Esophagus muscularis mucosa (tissue), 4 donors: ENCODE results near the gene CDH4. TPM values are rescaled to one million over a fixed set of nuclear protein-coding genes. Genes with fewer than 3 reads are reported as not detected.

Experiments used
- DNase-seq: peaks from one replicate; pipeline ENCODE4 v3.0.0-alpha.2; 2017; ENCODE audit errors: extremely low spot score
- H3K27ac ChIP-seq, 4 donors: fragments of 200-600 bp; sonication (generic); replicated peaks in 1 of 4; 1 replicate in 3 of 4; 2 replicates in 1 of 4; pipeline ENCODE4 v1.5.1; 2016 to 2019; ENCODE audit warnings: mild to moderate bottlenecking in 1 of 4
- H3K27me3 ChIP-seq, 4 donors: fragments of 200-600 bp; sonication (generic); one replicate each; pipeline versions ENCODE4 v1.5.1 to v1.6.0; 2016 to 2019
- H3K36me3 ChIP-seq, 4 donors: fragments of 200-600 bp; sonication (generic); one replicate each; pipeline ENCODE4 v1.5.1; 2016 to 2019
- H3K4me1 ChIP-seq, 4 donors: fragments of 200-600 bp; sonication (generic); one replicate each; pipeline ENCODE4 v1.5.1; 2016 to 2019
- H3K4me3 ChIP-seq, 4 donors: fragments of 200-600 bp; sonication (generic); 1 replicate in 2 of 4; 2 replicates in 2 of 4; pipeline ENCODE4 v1.5.1; 2016 to 2019; ENCODE audit warnings: mild to moderate bottlenecking in 4 of 4, moderate library complexity in 1 of 4
- H3K9me3 ChIP-seq, 4 donors: fragments of 200-600 bp; sonication (generic); 1 replicate in 3 of 4; 2 replicates in 1 of 4; pipeline ENCODE4 v1.5.1; 2016 to 2019
- EP300 ChIP-seq: sonication (generic); formaldehyde crosslinking; IDR thresholded peaks from one replicate; pipeline ENCODE4 v1.6.1; 2017; ENCODE audit warnings: antibody characterized with exemption
- POLR2A ChIP-seq: fragments of 450-650 bp; IDR thresholded peaks from one replicate; pipeline ENCODE4 v1.6.1; 2017; ENCODE audit warnings: antibody characterized with exemption, moderate library complexity, mild to moderate bottlenecking, low read depth
- POLR2AphosphoS5 ChIP-seq, 2 donors: sonication (generic); formaldehyde crosslinking; IDR thresholded peaks; one replicate each; pipeline ENCODE4 v1.6.1; 2017; ENCODE audit warnings: antibody characterized with exemption in 2 of 2
- WGBS: methylation state at CpG from one replicate; pipeline ENCODE4 v1.1.5; 2018; 5-methylcytosine and 5-hydroxymethylcytosine counted together
- intact Hi-C: fragments of 100-400 bp; cut with DNase I; formaldehyde crosslinking; loops from one replicate; pipeline ENCODE4 v1.15.1; 2023
- total RNA-seq, 4 donors: library from RNA; depleted of rRNA; stranded (reverse); fragments of >200 nt; gene quantifications; one replicate each; pipeline versions ENCODE4 v1.1.0 to v1.2.1, GENCODE V29; 2016
- TF ChIP-seq, protein P1 (sequence below), 3 experiments: fragments of 200-600 bp in 2 of 3; fragments of 450-650 bp in 1 of 3; sonication (generic) in 2 of 3; IDR thresholded peaks; one replicate each; pipeline ENCODE4 v1.5.1; 2017 to 2019; ENCODE audit warnings: antibody characterized with exemption in 3 of 3, mild to moderate bottlenecking in 2 of 3, moderate library complexity in 1 of 3

CDH4 gene
- total RNA-seq, 4 donors from 2014 or later, result 0.42 to 1.3 (median 0.48) TPM

DNA sequence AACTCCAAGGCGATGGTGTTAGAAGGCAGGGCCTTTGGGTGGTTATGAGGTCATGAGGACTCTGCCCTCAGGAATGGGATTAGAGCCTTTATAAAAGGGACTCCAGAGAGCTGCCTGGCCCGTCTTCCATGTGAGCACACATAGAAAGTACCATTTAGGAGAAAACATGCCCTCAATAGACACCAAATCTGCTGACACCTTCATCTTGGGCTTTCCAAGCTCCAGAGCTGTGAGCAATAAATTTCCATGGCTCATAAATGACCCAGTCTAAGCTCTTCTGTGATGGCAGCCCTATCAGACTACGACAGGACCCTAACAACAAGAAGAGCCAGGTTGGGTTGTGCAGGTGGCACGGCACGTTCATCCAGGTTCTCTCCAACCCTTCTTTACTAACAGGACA lies 189.5 kb downstream of the CDH4 start:
- Histone ChIP-seq H3K4me3 (no peak overlapping the region), H3K9me3 (no peaks in the 10 kb centered on the region), H3K36me3 (no peaks in the 10 kb centered on the region), H3K4me1 (peaks cover 0 to 12% (median 2%) of the 10 kb centered on the region in 4 donors), H3K27me3 (peaks cover 0 to 8% (median 0%) of the 10 kb centered on the region in 4 donors), H3K27ac (no peak overlapping the region)
- intact Hi-C loops, result no loop called here
- TF ChIP-seq POLR2A (no peak), EP300 (no peak), POLR2AphosphoS5 (IDR thresholded peaks at IDR 0.05) (no peak)
- TF ChIP-seq, protein P1, sequence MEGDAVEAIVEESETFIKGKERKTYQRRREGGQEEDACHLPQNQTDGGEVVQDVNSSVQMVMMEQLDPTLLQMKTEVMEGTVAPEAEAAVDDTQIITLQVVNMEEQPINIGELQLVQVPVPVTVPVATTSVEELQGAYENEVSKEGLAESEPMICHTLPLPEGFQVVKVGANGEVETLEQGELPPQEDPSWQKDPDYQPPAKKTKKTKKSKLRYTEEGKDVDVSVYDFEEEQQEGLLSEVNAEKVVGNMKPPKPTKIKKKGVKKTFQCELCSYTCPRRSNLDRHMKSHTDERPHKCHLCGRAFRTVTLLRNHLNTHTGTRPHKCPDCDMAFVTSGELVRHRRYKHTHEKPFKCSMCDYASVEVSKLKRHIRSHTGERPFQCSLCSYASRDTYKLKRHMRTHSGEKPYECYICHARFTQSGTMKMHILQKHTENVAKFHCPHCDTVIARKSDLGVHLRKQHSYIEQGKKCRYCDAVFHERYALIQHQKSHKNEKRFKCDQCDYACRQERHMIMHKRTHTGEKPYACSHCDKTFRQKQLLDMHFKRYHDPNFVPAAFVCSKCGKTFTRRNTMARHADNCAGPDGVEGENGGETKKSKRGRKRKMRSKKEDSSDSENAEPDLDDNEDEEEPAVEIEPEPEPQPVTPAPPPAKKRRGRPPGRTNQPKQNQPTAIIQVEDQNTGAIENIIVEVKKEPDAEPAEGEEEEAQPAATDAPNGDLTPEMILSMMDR (IDR thresholded peaks at IDR 0.05), result no peak
- WGBS, result 91% methylated on average over 5 of the region's 5 CpGs
- DNase-seq, result no peak

DNA sequence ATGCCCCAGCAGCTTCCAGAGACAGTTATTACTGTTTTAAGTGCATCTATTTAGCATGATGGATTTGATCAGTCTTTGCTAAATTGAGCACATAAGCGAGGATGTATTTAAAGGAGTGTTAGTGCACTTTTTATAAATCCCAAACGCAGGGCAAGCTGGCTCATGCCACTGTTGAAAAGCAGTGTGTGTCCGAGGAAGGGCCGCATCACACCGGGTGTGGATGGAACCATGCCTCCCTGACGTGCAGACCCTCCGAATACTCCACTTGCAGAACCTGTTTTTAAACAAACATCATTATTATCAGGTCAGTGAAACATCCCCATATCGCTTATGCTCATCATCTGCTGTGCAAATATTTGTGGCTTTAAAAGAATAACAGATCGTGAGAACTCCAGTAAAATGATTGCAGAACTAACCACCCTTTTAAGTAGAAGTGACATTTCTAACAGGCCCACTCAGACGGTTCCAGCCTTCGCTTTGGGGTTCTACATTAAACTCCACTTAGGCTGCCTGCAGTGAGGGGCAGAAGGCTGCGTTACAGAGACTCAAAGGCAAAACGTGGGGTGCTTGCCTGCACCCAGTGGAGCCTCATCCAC lies 190.1 kb downstream of the CDH4 start:
- Histone ChIP-seq H3K27ac (no peak overlapping the region), H3K4me3 (no peak overlapping the region), H3K9me3 (no peaks in the 10 kb centered on the region), H3K27me3 (peaks cover 0 to 7% (median 0%) of the 10 kb centered on the region in 4 donors), H3K36me3 (no peaks in the 10 kb centered on the region), H3K4me1 (peaks cover 0 to 6% (median 0%) of the 10 kb centered on the region in 4 donors)
- no peak for DNase-seq
- WGBS, result 55% methylated on average over 13 of the region's 13 CpGs
- TF ChIP-seq POLR2AphosphoS5 (IDR thresholded peaks at IDR 0.05), result no peak
- no peak for TF ChIP-seq EP300
- TF ChIP-seq, protein P1 (IDR thresholded peaks at IDR 0.05), result no peak
- intact Hi-C loops, result no loop called here

DNA sequence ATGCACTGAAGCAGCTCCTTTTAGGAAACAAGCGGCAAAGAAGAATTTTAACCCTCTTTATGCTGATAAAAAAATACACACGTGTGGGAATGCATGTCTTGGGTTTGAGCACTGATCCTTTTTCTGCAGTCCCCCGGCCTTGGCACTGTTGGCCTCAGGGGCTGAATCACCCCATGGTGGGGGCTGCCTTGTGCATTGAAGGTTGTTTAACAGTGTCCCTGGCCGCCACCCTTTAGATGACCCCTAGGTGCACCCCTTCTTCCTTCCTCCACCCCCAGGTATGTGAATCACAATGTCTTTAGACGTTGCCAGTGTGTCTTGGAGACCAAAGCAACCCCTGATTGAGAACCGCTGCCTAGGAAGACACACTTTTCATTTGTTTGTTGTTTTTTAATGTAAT lies 190.7 kb downstream of the CDH4 start:
- Histone ChIP-seq H3K27me3 (peaks cover 0 to 9% (median 0%) of the 10 kb centered on the region in 4 donors), H3K9me3 (no peaks in the 10 kb centered on the region), H3K4me1 (peaks cover 0 to under 1% (median 0%) of the 10 kb centered on the region in 4 donors), H3K27ac (no peak overlapping the region), H3K4me3 (no peak overlapping the region), H3K36me3 (no peaks in the 10 kb centered on the region)
- intact Hi-C loops, result no loop called here
- no peak for DNase-seq
- 34% methylated on average over 5 of the region's 6 CpGs for WGBS
- TF ChIP-seq POLR2A, result no peak
- TF ChIP-seq POLR2AphosphoS5 (IDR thresholded peaks at IDR 0.05), result no peak
- TF ChIP-seq, protein P1 (IDR thresholded peaks at IDR 0.05), result no peak
- no peak for TF ChIP-seq EP300

DNA sequence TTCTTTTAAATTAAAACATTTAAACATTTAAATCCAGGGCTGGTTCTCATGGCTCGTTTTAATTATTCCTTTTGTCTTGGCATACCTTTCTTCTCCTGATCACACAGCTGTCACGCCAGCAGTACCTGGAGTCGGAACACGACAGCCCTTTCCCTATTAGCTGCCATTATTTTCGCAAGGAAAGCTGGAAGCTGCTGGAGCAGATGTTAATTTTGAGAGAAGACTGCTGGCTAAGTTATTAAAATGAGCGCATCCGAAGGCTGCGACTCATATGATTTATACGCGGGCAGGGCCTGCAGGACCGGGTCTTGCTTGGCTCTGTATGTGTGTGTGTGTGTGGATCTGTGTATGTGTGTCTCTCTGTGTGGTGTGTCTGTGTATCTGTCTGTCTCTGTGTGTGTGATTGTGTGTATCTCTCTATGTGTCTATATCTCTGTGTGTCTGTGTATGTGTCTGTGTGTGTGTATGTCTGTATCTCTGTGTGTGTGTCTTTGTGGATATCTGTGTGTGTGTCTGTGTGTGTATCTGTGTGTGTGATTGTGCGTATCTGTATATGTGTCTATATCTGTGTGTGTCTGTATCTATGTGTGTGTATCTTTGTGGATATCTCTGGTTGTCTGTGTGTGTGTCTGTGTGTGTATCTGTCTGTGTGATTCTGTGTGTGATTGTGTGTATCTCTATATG lies 191.5 kb downstream of the CDH4 start:
- no peak for DNase-seq
- Histone ChIP-seq H3K27ac (no peak overlapping the region), H3K4me1 (no peaks in the 10 kb centered on the region), H3K36me3 (no peaks in the 10 kb centered on the region), H3K9me3 (no peaks in the 10 kb centered on the region), H3K27me3 (peaks cover 0 to 17% (median 0%) of the 10 kb centered on the region in 4 donors), H3K4me3 (no peak overlapping the region)
- TF ChIP-seq POLR2A, result no peak
- TF ChIP-seq, protein P1 (IDR thresholded peaks at IDR 0.05), result no peak
- no peak for TF ChIP-seq POLR2AphosphoS5 (IDR thresholded peaks at IDR 0.05)
- no peak for TF ChIP-seq EP300
- 49% methylated on average over 11 of the region's 12 CpGs for WGBS
- intact Hi-C loops, result no loop called here

DNA sequence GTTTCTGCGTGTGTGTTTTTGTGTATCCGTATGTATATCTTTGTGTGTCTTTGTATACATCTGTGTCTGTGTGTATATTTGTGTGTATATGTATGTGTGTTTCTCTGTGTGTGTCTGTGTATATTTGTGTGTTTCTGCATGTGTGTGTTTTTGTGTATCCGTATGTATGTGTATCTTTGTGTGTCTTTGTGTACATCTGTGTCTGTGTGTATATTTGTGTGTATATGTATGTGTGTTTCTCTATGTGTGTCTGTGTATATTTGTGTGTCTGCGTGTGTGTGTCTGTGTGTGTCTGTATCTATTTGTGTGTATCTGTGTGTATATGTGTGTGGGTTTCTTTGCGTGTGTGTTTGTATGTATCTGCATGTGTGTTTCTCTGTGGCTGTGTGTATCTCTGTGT lies 192.6 kb downstream of the CDH4 start:
- WGBS, result 68% methylated on average over 5 of the region's 5 CpGs
- peaks cover 0 to 17% (median 3%) of the 10 kb centered on the region in 4 donors for H3K27me3 ChIP-seq
- intact Hi-C loops, result no loop called here
- TF ChIP-seq POLR2AphosphoS5 (IDR thresholded peaks at IDR 0.05) (no peak), EP300 (no peak), POLR2A (no peak)
- TF ChIP-seq, protein P1 (IDR thresholded peaks at IDR 0.05), result no peak
- DNase-seq, result no peak
- no peaks in the 10 kb centered on the region for H3K9me3 ChIP-seq
- H3K36me3 ChIP-seq, result no peaks in the 10 kb centered on the region
- H3K4me1 ChIP-seq, result no peaks in the 10 kb centered on the region
- H3K4me3 ChIP-seq, result no peak overlapping the region
- H3K27ac ChIP-seq, result no peak overlapping the region
